ENCODE results near the gene TLK1.
A peak's percentile ranks its signal among the peaks of the same experiment; 100 is the strongest.
"Not testable (repeated sequence)": the region's sequence is repeated elsewhere in the genome, so short reads cannot be mapped to it uniquely, and the experiment has no call there.

TLK1 gene

DNA sequence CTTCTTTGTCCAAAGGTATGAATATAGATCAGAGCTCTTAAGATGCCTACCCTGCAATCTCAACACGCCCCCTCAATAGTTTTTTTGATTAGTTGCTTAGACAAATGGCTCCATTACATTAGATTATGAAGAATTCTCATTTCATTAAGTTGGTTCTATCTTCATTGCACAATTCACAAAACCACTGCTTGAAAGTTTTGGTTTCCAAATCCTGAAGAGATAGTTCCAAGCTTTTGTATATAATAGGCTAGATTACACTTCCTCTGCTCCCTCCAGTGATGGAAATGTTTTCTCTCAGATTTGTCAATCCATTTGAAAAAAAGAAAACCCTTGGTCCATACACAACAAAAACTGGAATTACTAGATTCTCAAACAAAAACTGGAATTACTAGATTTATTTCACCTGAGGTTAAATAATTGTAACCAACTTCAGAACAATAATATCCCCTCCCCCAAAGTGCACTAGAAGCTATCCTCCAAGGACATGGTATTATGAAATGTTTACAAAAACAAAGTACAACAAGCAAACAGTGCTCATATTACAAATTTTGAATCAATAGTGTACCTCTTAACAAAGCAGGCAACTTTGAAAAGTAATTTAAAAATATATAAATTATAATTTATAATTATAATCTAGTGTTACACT, 6.8 kb upstream of the TLK1 start:
- DNase-seq, result no peak

DNA sequence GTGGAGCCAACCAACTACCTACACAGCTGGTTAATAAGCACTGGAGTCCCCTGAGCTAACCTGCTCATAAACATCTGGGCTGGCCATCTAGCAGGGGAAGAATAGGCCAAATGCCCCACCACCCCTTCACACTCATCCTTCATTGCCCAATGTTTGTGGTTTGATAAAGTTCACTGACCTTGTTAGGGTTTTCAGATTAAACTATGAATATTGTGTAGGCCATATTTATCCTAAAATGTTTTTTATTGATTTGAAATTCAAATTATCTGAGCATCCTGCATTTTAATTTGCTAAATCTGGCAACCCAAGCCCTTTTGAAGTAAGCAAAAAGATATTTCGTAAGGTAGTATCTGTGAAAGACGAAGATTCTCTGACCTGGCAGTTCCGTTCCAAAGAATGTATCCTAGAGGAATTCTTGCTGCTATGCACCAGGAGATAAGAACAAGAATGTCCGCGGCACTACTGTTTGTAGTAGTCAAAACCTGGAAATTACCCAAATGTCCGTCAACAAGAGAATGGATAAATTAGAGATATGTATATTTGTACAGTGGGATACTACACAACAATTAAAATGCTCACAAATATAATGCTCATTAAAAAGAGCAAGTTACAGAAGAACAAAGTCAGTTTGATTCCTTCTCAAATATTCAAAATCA, 5.8 kb upstream of the TLK1 start:
- DNase-seq, result no peak

DNA sequence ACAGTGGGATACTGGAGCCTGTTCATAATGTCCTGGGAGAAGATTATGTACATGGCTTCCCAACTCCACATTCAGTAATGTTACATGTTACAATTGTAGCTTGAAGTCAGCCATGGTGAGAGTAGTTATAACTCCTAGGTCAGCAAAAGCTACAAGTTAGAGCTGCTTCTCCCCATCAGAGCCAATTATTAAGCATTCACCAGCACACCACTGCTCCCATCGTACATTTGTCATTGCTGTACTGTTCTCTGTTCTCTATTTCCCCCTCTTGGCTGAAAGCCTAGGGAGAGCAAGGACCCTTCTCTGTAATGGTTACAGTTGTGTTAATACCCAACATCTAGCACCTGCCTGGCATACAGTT, 5.3 kb upstream of the TLK1 start:
- no peak for DNase-seq

DNA sequence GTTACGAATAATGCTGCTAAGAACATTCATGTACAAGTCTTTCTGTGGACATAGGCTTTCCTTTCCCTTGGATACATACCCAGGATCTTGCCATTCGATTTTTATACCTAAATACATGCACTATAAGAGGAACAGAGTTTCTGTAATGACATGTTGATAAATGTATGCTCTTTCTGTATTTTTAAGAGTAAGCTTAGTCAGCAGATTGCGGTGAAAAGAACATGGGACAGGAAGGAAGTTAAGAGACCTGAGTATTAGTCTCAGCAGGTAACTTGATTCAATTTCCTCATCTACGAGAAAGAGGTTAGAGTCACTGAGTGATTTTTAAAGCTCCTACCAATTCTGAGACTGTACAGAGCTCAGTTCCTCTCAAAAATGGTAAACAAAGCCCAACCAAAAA, 2.6 kb upstream of the TLK1 start:
- peak; percentile 15 for DNase-seq

DNA sequence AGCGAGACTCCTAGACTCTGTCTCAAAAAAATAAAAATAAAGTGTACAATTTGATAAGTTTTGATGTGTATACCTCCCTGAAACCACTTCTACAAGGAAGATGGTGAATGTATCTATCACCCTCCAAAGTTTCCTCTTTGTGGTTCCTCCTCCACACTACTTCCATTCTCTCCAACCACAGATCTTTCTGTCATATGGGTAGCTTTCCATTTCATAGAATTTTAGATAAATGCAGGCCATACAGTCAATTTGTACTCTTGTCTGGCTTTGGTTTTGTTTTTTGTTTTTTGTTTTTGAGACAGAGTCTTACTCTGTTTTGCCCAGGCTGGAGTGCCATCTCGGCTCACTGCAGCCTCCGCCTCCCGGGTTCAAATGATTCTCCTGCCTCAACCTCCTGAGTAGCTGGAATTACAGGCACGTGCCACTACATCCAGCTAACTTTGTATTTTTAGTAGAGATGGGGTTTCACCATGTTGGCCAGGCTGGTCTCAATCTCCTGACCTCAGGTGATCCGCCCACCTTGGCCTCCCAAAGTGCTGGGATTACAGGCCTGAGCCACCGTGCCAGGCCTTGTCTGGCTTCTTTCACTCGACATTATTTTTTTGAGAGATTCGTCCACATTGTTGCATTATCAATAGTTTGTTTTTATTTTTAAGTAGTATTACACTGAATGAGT, 2.0 kb upstream of the TLK1 start:
- not testable (repeated sequence) for DNase-seq

DNA sequence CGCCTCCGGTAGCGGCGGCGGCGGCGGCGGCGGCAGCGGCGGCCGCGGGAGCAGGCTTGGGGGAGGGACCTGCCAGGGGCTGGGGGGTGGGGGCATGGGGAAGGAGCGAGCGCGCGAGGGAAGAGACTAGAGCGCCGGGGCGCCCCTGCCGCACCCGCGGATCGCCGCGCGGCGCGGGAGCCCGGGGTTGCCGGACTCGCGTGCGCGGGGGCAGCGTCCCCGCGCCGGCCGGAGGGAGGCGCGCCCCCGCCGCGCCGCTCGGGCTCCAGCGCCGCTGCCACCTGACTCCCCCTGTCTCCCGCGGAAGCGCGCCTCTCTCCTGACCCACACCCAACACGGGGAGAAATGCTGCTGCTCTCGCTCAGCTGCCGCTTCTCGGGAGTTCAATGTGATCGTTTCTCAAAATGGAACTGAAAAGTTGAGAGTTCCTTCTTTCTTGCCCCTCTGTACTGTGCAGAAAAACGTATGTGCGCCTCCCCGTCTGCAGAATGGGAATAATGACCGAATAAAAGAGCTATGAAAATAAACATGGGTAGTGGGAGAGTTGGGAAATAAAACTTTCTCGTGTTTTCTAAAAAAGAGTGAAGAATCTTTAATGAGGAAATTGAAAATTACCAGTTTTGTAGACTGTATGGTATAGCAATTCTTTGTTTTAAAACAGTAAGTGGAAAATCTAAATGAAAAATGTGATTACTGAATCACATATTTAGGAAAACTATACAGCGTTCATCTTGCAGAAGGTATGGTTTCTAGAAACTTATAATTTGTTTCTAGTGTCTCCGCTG, 455 bp upstream of the TLK1 start:
- peak; percentile 86 for DNase-seq

DNA sequence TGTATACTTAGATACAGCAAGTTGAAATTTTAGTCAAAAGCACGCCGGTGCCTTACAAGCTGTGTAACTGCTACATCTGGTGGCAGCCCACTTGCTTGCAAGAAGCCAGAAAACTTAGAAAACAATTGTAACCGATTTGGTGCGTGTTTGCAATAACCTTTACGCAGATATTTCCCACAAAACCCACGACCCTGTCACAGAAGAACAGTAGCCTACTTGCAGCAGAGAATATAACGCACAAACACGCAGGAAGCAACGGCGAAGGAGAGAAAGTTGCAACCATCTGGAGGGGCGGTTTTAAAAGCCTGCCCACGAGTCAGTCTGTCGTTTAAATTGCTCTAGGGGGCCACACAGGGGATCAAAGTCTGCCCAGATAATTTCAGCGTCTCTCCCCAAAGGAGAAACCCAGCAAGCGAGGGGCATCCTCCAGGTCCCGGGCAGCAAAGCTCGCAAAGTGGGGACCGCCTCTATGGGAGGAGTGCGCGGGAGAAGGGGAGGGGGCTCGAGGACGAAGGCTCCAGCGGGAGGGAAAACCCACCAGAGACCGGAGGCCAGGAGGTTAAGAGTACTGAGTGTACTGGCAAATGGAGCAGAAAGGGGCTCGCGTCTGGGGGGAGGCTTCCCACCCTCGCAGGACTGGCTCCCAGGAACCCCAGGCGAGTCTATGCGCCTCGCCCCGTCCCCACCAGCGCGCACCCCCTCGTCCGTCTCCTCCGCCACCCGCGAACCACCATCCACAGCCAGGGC, 1.1 kb downstream of the TLK1 start:
- DNase-seq, result peak; percentile 61

DNA sequence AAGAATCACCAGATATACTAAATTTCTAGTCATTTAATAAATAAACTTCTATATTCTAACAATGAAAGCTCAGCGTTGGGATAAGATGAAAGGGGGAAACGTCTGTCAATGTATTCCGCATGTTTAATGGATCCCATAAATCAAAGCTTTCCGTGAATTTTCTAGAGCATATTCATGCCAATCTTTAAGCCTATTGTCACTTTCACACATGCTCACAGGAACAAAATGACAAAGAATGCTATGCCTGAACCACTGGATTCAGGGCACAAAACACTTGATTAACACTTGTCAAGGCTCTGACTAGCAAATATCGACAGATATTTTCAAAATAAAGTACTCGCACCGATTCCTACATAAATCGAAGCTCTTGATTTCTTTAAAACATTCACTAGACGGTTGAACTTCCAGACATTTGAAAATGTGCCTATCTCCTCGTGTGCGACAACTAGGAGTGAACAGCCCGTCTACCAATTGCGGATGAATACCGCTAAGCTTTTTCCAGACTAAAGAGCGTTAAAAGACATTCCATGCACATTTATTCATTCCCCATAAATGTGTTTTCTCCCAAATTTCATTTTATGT, 1.8 kb downstream of the TLK1 start:
- no peak for DNase-seq

DNA sequence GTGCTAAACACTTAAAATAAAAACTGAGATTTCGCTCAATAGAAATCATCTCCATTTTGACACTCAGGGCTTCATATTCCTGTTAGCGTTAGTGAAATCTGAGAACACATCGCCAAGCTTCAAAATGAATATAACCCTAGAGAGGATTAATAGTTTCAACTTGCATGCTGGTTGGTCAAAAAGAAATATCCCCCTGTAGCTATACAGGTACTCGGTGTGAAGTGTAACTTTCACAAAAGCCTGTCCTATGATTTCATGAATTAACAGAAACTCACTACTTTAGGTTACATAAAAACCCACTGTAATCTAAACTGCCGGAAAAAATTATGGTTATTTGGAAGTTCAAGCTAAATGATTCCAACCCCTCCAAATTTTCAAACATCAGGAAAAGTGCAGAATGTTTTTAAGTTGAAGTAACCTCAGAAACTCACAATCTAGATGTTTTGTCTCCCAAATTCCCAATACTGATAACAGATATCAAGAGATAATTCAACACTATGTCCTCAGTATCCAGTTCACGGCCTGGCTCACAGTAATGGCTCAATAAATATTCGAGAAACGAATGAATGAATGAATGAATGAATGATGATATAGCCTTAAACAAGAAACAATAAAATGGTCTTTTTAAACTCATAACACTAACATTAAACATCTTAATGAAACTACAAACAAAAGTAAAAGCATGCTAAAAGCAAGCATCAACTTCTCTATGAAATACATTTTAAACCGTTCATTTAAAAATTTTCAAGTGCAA, 2.5 kb downstream of the TLK1 start:
- DNase-seq, result no peak

DNA sequence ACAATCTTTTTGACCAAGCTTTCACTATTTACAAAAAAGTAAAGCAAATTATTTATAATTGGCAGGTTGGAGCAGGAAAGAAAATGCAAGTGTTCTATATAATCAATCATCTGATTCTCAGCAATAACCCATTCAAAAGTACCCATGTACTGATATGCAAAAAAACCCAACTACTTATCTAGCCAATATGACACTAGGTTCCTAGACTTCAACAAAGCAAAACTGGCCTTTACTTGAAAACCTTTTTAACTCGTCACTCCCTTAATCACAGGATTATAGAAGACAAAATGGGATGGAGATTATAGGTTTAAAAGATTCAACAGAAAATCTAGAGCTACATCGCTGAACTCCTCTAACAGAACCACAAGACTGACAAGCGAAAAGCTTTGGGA, 3.6 kb downstream of the TLK1 start:
- DNase-seq, result no peak

DNA sequence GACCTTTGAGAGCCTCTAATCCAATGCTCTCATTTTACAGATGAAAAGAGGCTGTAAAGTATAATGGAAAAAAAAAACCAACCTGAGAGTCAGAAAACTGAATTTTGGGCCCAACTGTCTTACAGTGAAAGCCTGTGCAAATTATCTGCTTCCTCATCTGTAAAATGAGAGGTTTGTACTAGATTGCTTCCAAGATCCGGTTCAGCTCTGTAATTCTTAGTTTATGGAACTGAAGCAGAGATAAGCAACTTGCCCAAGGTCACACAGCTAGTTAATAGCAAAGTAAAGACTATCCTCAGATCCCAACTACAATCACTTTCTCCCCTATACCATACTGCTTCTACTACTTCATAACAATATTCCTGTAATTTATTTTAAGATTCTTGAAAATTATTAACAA, 6.3 kb downstream of the TLK1 start:
- no peak for DNase-seq

DNA sequence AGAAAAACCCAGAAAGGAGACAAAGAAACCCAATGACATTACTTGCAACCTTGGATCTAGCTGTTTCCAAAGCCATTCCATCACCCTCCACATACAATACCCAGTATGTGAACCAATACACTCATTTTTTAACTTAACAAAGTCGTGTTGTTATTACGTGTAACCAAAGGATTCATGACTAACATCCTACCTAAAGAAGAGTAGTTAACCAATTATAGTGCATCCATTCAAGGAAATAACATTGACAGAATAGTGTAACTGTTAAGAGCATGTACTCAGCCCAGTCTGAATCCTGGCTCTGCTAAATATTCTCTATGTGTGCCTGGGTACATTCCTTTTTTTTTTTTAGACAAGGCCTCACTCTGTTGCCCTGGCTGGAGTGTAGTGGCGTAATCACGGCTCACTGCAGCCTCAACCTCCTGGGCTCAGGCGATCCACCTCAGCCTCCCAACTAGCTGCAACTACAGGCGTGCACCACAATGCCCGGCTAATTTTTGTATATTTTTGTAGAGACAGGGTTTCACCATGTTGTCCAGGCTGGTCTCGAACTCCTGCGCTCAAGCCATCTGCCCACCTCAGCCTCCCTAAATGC, 9.9 kb downstream of the TLK1 start:
- DNase-seq, result no peak

DNA sequence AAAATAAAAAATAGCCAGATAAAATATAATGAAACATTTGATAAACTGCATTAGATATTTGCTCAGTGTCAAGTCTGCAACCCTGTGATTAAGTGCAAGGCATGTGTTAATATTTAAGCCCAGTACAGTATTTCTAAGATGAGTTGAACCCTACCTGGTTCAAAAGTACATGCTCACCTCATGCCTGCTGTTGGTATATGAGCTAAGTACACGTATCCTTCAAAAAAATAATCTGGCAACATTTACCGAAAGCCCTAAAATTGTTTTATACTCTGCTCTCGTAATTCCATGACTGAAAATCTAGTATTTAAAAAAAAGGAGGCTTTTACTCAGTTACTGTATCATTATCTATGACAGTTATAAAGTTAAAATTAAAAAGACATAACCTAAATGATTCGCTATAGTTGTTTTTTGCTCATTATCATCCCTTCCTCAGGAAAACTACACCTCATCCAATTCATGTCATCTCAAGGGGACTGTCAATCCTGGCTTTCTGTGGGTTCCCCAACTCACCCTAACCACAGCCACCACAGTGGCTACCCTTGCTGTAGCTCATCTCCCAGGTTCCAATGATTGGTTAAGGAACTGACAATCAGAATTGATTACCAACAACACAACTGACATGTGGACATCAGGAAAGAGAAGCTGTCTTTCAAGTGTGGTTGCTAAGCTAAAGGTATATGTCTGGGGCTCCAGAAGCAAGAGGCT, 10.6 kb downstream of the TLK1 start:
- no peak for DNase-seq

DNA sequence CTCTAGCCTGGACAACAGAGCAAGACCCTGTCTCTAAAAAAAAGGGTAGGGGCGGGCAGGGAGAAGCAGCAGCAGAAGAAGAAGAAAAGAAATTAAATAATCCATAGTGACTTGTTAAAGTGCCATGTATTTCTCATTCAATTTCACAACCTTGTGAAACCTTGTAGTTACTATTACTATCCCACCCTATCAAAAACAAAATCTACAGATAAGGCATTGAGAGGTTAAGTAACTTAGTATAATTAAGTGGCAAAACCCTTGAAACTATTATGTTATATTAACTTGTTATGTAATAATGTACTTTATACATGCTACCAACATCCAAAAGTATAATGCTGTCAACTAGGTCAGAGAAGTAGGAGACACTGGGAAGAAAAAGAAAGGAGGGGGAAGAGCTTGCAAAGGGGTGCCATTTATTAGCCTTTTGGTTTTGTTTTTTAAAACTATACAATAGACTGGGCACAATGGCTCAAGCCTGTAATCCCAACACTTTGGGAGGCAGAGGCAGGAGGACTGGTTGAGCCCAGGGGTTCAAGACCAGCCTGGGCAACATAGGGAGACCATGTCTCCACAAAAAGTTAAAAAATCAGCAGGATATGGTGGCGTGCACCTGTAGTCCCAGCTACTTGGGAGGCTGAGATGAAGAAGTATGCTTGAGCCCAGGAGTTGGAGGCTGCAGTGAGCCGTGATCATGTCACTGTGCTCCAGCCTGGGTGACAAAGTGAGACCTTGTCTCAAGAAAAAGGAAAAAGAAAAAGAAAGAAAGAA, 11.3 kb downstream of the TLK1 start:
- DNase-seq, result no peak

DNA sequence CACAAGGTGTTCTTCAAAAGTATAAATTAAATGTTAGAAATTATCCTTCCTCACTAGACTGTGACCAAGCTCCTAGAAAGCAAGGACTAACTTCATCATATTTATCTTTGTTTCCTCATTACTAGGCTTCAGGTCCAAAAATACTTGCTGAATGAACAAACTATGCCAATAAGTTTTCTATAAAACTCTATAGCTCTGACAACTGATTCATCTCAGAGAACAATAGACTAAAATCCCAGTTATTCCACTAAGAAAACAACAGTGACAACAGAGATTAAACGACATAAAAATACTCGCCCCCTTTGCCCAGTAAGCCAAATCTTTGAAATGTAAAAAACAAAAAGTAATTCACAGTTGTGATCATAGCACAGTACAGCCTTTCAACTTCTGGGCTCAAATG, 13.6 kb downstream of the TLK1 start:
- no peak for DNase-seq

DNA sequence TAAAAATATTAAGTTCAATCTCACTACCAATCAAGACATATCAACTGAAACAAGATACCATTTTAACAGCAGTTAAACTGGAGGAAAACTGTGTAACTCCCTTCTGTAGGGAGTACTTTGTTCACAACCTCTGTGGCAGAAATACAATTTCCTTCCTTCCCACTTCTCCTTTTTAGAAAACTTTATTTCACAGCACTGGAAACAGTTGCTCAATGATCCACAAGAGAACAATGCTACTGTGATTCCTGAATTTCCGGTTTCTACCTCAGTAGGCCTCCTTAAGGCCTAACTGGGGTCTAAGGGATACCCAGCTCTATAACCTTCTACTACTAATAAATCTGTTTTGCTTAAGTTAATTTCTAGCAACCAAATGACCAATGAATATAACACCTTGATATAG, 14.1 kb downstream of the TLK1 start:
- DNase-seq, result no peak

DNA sequence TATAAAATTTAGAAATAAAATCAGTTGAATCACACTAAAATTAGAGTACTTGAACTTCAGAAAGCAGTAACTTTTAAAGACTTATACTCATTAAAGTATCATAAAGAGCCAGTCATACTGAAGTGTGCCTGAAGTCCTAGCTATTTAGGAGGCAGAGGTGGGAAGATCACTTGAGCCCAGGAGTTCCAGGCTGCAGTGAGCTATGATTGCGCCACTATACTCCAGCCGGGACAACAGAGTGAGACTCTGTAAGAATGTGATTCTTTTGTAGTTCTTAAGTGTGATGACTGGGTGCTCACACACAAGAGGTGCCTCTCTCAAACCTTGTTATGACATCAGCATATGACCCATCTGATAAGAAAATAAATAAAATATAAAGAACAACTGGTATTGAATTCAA, 14.6 kb downstream of the TLK1 start:
- no peak for DNase-seq

DNA sequence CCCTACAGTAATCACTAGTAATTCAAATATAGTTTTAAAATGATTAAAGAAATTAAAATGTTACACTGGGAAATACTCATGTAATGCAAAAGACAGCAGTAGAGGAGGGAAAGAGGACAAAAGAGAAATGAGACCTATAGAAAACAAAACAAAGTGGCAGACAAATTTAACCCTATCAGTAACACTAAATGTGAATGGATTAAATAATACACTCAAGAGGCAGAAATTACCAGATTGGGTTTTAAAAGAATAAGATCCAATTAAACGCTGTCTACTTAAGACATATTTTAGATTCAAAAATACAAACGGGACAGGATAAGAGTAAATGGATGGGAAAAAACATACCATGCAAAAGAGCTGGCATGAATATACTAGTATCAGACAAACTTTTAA, 17.0 kb downstream of the TLK1 start:
- no peak for DNase-seq

DNA sequence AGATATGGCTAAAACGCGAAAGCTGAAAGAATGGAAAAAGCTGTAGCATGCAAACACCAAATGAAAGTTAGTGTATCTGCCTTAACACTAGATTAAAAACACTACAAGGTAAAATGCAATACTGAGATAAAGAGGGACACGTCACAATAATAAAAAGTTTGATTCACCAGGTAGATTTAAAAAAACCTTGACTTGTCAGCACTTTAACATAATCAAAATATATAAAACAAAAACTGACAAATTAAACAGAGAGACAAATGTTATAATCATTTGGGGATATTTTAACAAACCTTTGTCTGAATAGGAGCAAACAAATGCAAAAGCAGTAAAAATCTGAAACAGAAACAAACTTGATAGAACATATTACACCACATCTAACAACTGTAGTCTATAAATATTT, 18.3 kb downstream of the TLK1 start:
- no peak for DNase-seq

DNA sequence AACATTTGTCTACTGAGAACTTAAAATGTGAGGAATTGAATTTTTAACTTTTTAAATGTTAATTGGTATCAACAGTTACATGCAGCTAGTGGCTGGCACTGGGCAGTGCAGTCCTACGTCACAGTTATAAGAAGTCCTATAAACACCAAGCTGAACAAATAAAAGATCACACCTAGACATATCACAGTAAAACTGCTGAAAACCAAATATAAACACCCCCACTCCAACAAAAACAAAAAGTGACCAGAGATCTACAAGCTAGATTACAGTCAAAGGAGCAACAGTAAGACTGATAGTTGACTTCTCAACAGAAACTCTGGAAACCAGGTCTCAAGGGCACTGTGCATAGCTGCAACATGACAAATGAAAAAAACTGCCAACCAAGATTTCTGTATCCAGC, 19.4 kb downstream of the TLK1 start:
- no peak for DNase-seq
